GM12878 (cell line): ENCODE measurements around the gene BLOC1S4. TPM values are rescaled to one million over a fixed set of nuclear protein-coding genes. Genes with fewer than 3 reads are reported as not detected.

Source experiments
- CTCF ChIP-seq, 3 experiments: IDR thresholded peaks in 2 of 3; conservative IDR thresholded peaks in 1 of 3; 2 replicates each; pipeline ENCODE4 v1.5.1; 2011; ENCODE audit warnings: low read depth in 3 of 3, low read length in 3 of 3, mild to moderate bottlenecking in 3 of 3, control low read depth in 2 of 3, moderate library complexity in 2 of 3, inconsistent platforms in 1 of 3, mixed read lengths in 1 of 3; ENCODE audit not compliant: control insufficient read depth in 2 of 3, insufficient read depth in 1 of 3; ENCODE audit errors: extremely low read depth in 1 of 3
- EED ChIP-seq: sonication (generic); IDR thresholded peaks from 2 replicates; pipeline ENCODE4 v1.6.1; 2016; ENCODE audit warnings: antibody characterized with exemption, low read depth
- GATAD2B ChIP-seq: fragments of 450-650 bp; conservative IDR thresholded peaks from 2 replicates; pipeline ENCODE4 v1.6.1; 2017; ENCODE audit warnings: low read depth, mild to moderate bottlenecking, moderate library complexity
- RCOR1 ChIP-seq: conservative IDR thresholded peaks from 2 replicates; pipeline ENCODE4 v1.6.1; 2012; ENCODE audit warnings: low read depth, low read length, improper control_type of control experiment
- RELA ChIP-seq: fragments of 450-650 bp; IDR thresholded peaks from 2 replicates; pipeline ENCODE4 v1.8.0; 2014; ENCODE audit warnings: borderline replicate concordance; ENCODE audit not compliant: partially characterized antibody
- SMAD1 ChIP-seq: fragments of 450-650 bp; IDR thresholded peaks from 2 replicates; pipeline ENCODE4 v1.6.1; 2018; ENCODE audit warnings: mild to moderate bottlenecking, low read depth; ENCODE audit not compliant: partially characterized antibody
- SMAD5 ChIP-seq: IDR thresholded peaks from 2 replicates; pipeline ENCODE4 v1.6.1; 2016; ENCODE audit warnings: antibody characterized with exemption, low read depth
- ZNF687 ChIP-seq: fragments of 450-650 bp; IDR thresholded peaks from 2 replicates; pipeline ENCODE4 v1.6.1; 2017; ENCODE audit warnings: mild to moderate bottlenecking, moderate library complexity
- polyA plus RNA-seq, 11 experiments: library from polyadenylated mRNA; depleted of rRNA in 4 of 11; unstranded in 6 of 11; stranded (reverse) in 5 of 11; fragments of >200 nt; fragmentation: Nextera tagmentation in 4 of 11; fragmentation: Illumina TruSeq in 1 of 11; extraction: Ambion mirVana in 4 of 11; extraction: Trizol in 1 of 11; gene quantifications; 1 replicate in 1 of 11; 2 replicates in 10 of 11; pipeline versions ENCODE4 v1.2.1 to v1.2.3, GENCODE V29; 2011 to 2016; ENCODE audit warnings: inconsistent platforms in 2 of 11, missing spikeins in 2 of 11, low read depth in 1 of 11
- total RNA-seq, 4 experiments: library from RNA; depleted of rRNA in 3 of 4; stranded (reverse); fragments of >200 nt in 3 of 4; fragmentation: Illumina TruSeq in 1 of 4; extraction: Trizol in 1 of 4; gene quantifications; 2 replicates each; pipeline versions ENCODE4 v1.2.1 to v1.2.3, GENCODE V29; 2013 to 2021

The BLOC1S4 gene
- total and polyA plus RNA-seq, 10 of the 15 experiments (the other 5 are each of a cell fraction or from before 2014, with no cell fraction given): 2.7 to 23.8 (median 9.5) TPM

GRCh38 chr4:6714954-6715353 is 1.0 kb upstream of the BLOC1S4 start (continued):
- TF ChIP-seq CTCF (IDR thresholded peaks at IDR 0.05 in 2 of 3, conservative IDR thresholded peaks at IDR 0.05 in 1 of 3; ENCODE audit: control insufficient read depth in 2 of 3, extremely low read depth in 1 of 3, insufficient read depth in 1 of 3, low read depth in 3 of 3, low read length in 3 of 3): no peak
- no peak for TF ChIP-seq SMAD1
- TF ChIP-seq GATAD2B: no peak
- no peak for TF ChIP-seq SMAD5
- TF ChIP-seq ZNF687: no peak
- no peak for TF ChIP-seq EED
- no peak for TF ChIP-seq RELA
- no peak for TF ChIP-seq RCOR1
